Breast epithelium (tissue), 4 donors: ENCODE data around the gene ALK. TPM values are rescaled to one million over a fixed set of nuclear protein-coding genes. Genes with fewer than 3 reads are reported as not detected.

Experiments used
- DNase-seq, 2 donors: peaks; one replicate each; pipeline ENCODE4 v3.0.0-alpha.2; 2019; ENCODE audit warnings: low spot score in 2 of 2
- H3K27ac ChIP-seq, 2 donors: fragments of 200-600 bp; sonication (generic) in 1 of 2; one replicate each; pipeline ENCODE4 v1.5.1; 2016 to 2019; ENCODE audit warnings: mild to moderate bottlenecking in 1 of 2
- H3K27me3 ChIP-seq, 2 donors: fragments of 200-600 bp; sonication (generic) in 1 of 2; one replicate each; pipeline versions ENCODE4 v1.5.1 to v1.6.0; 2017 to 2019; ENCODE audit warnings: control low read depth in 1 of 2, mild to moderate bottlenecking in 1 of 2
- H3K36me3 ChIP-seq: fragments of 200-600 bp; one replicate; pipeline ENCODE4 v1.5.1; 2019
- H3K4me1 ChIP-seq, 2 donors: fragments of 200-600 bp; sonication (generic); one replicate each; pipeline ENCODE4 v1.5.1; 2016 to 2019; ENCODE audit warnings: control low read depth in 1 of 2
- H3K4me3 ChIP-seq, 3 donors: fragments of 200-600 bp; sonication (generic); 1 replicate in 2 of 3; 2 replicates in 1 of 3; pipeline ENCODE4 v1.5.1; 2016 to 2019; ENCODE audit warnings: mild to moderate bottlenecking in 3 of 3, moderate library complexity in 2 of 3
- H3K9me3 ChIP-seq, 2 donors: fragments of 200-600 bp; sonication (generic) in 1 of 2; one replicate each; pipeline ENCODE4 v1.5.1; 2016 to 2019; ENCODE audit warnings: control low read depth in 1 of 2
- CTCF ChIP-seq, 3 donors: fragments of 450-650 bp; IDR thresholded peaks; one replicate each; pipeline ENCODE4 v1.5.1; 2016 to 2017; ENCODE audit warnings: antibody characterized with exemption in 3 of 3, mild to moderate bottlenecking in 3 of 3, moderate library complexity in 3 of 3
- POLR2A ChIP-seq: fragments of 450-650 bp; IDR thresholded peaks from one replicate; pipeline ENCODE4 v1.6.1; 2016; ENCODE audit warnings: antibody characterized with exemption, mild to moderate bottlenecking, moderate library complexity
- POLR2AphosphoS5 ChIP-seq, 3 donors: sonication (generic); formaldehyde crosslinking; IDR thresholded peaks; one replicate each; pipeline ENCODE4 v1.6.1; 2017; ENCODE audit warnings: antibody characterized with exemption in 3 of 3
- intact Hi-C: fragments of 100-400 bp; cut with DNase I; formaldehyde crosslinking; loops from one replicate; pipeline ENCODE4 v1.15.1; 2023; ENCODE audit warnings: low total_unique reads
- total RNA-seq, 3 donors: library from RNA; depleted of rRNA; stranded (reverse); fragments of >200 nt; gene quantifications; one replicate each; pipeline ENCODE4 v1.1.0, GENCODE V29; 2016

The ALK gene
- total RNA-seq, 3 donors from 2014 or later = 0.33 to 5.6 (median 0.64) TPM

GRCh38 chr2:29284671-29285070 lies 636.7 kb downstream of the ALK start:
- no peak overlapping the region for H3K4me3 ChIP-seq
- H3K27ac ChIP-seq = no peak overlapping the region
- H3K36me3 ChIP-seq = no peaks in the 10 kb centered on the region
- intact Hi-C loops = no loop called here
- no peaks in the 10 kb centered on the region for H3K9me3 ChIP-seq
- TF ChIP-seq POLR2AphosphoS5 (IDR thresholded peaks at IDR 0.05) (no peak), POLR2A (no peak), CTCF (IDR thresholded peaks at IDR 0.05) (no peak)
- no peak for DNase-seq
- H3K4me1 ChIP-seq = no peaks in the 10 kb centered on the region
- no peaks in the 10 kb centered on the region for H3K27me3 ChIP-seq

GRCh38 chr2:29281916-29282247 lies 639.5 kb downstream of the ALK start:
- Histone ChIP-seq H3K27ac (no peak overlapping the region), H3K4me1 (no peaks in the 10 kb centered on the region), H3K4me3 (peak overlapping the region in 2 of 3 donors; percentile 18 to 31), H3K36me3 (no peaks in the 10 kb centered on the region), H3K9me3 (no peaks in the 10 kb centered on the region), H3K27me3 (no peaks in the 10 kb centered on the region)
- TF ChIP-seq CTCF (IDR thresholded peaks at IDR 0.05) (no peak), POLR2A (no peak), POLR2AphosphoS5 (IDR thresholded peaks at IDR 0.05) (no peak)
- DNase-seq = no peak
- intact Hi-C loops = no loop called here

GRCh38 chr2:29281086-29281915 lies 640.1 kb downstream of the ALK start:
- DNase-seq = peak; percentile 37 to 58
- H3K36me3 ChIP-seq = no peaks in the 10 kb centered on the region
- peak overlapping the region in 2 of 3 donors; percentile 18 to 31 for H3K4me3 ChIP-seq
- intact Hi-C loops = no loop called here
- no peaks in the 10 kb centered on the region for H3K4me1 ChIP-seq
- TF ChIP-seq POLR2AphosphoS5 (IDR thresholded peaks at IDR 0.05) = no peak
- no peak for TF ChIP-seq CTCF (IDR thresholded peaks at IDR 0.05)
- no peak for TF ChIP-seq POLR2A
- H3K27me3 ChIP-seq = no peaks in the 10 kb centered on the region
- H3K27ac ChIP-seq = no peak overlapping the region
- H3K9me3 ChIP-seq = no peaks in the 10 kb centered on the region

- H3K36me3 ChIP-seq = no peaks in the 10 kb centered on the region
Observed at GRCh38 chr2:29278966-29279365, 642.4 kb downstream of the ALK start.

More at GRCh38 chr2:29278966-29279365, 642.4 kb downstream of the ALK start:
- Histone ChIP-seq H3K9me3 (no peaks in the 10 kb centered on the region), H3K27me3 (no peaks in the 10 kb centered on the region), H3K4me1 (no peaks in the 10 kb centered on the region), H3K27ac (no peak overlapping the region), H3K4me3 (no peak overlapping the region)
- TF ChIP-seq POLR2AphosphoS5 (IDR thresholded peaks at IDR 0.05) = no peak
- no peak for TF ChIP-seq POLR2A
- no peak for TF ChIP-seq CTCF (IDR thresholded peaks at IDR 0.05)
- no peak for DNase-seq
- intact Hi-C loops = no loop called here
